Fibroblast of villous mesenchyme (primary cell): ENCODE results near the gene SLC38A6. TPM values are rescaled to one million over a fixed set of nuclear protein-coding genes. Genes with fewer than 3 reads are reported as not detected.

ENCODE experiments used
- DNase-seq: peaks from one replicate; pipeline ENCODE4 v3.0.0-alpha.2; 2010; ENCODE audit warnings: low read depth
- H3K4me3 ChIP-seq: 2 replicates; pipeline ENCODE4 v1.5.1; 2011; ENCODE audit warnings: low read depth, mild to moderate bottlenecking, low read length
- CTCF ChIP-seq: IDR thresholded peaks from 2 replicates; pipeline ENCODE4 v1.5.1; 2012; ENCODE audit warnings: low read depth, mild to moderate bottlenecking, low read length; ENCODE audit not compliant: insufficient read depth
- total RNA-seq: library from RNA; depleted of rRNA; stranded (reverse); fragments of >200 nt; gene quantifications from 2 replicates; pipeline ENCODE4 v1.2.3, GENCODE V29; 2012

Gene SLC38A6
- total RNA-seq, 1 donor: 56.1 TPM

- DNase-seq: no peak
- TF ChIP-seq CTCF: no peak
- H3K4me3 ChIP-seq: no peak overlapping the region
Measured at GRCh38 chr14:60946773-60947172, 34.3 kb upstream of the SLC38A6 start.

- no peak for DNase-seq
- no peak overlapping the region for H3K4me3 ChIP-seq
- no peak for TF ChIP-seq CTCF
Measured at GRCh38 chr14:60951776-60952435, 29.1 kb upstream of the SLC38A6 start.

GRCh38 chr14:60956202-60956601, 24.8 kb upstream of the SLC38A6 start:
- no peak overlapping the region for H3K4me3 ChIP-seq
- DNase-seq: no peak
- TF ChIP-seq CTCF: no peak

- no peak for TF ChIP-seq CTCF
- no peak for DNase-seq
- H3K4me3 ChIP-seq: no peak overlapping the region
Measured at GRCh38 chr14:60956632-60957031, 24.4 kb upstream of the SLC38A6 start.

GRCh38 chr14:60958146-60958545, 22.9 kb upstream of the SLC38A6 start:
- TF ChIP-seq CTCF: no peak
- no peak overlapping the region for H3K4me3 ChIP-seq
- no peak for DNase-seq

GRCh38 chr14:60963761-60964160, 17.3 kb upstream of the SLC38A6 start:
- H3K4me3 ChIP-seq: no peak overlapping the region
- TF ChIP-seq CTCF: no peak
- DNase-seq: no peak

GRCh38 chr14:60964904-60965303, 16.1 kb upstream of the SLC38A6 start:
- no peak for DNase-seq
- H3K4me3 ChIP-seq: no peak overlapping the region
- no peak for TF ChIP-seq CTCF
